Gastrocnemius medialis (tissue), 4 donors: ENCODE data around the gene NFIA. TPM values are rescaled to one million over a fixed set of nuclear protein-coding genes. Genes with fewer than 3 reads are reported as not detected.

Experiments used
- ATAC-seq, 2 donors: fragments of 150-250 bp; one replicate each; pipeline ENCODE4 v1.9.1; 2016
- DNase-seq, 2 donors: peaks; one replicate each; pipeline ENCODE4 v3.0.0-alpha.2; 2019
- H3K27ac ChIP-seq, 4 donors: fragments of 200-600 bp; sonication (generic); 1 replicate in 1 of 4; 2 replicates in 3 of 4; pipeline ENCODE4 v1.5.1; 2016 to 2018; ENCODE audit warnings: mild to moderate bottlenecking in 2 of 4, moderate library complexity in 1 of 4
- H3K27me3 ChIP-seq, 3 donors: fragments of 200-600 bp; sonication (generic) in 2 of 3; 1 replicate in 1 of 3; 2 replicates in 2 of 3; pipeline versions ENCODE4 v1.5.1 to v1.6.0; 2016 to 2019; ENCODE audit warnings: mild to moderate bottlenecking in 1 of 3, moderate library complexity in 1 of 3
- H3K36me3 ChIP-seq, 2 donors: fragments of 200-600 bp; sonication (generic) in 1 of 2; one replicate each; pipeline ENCODE4 v1.5.1; 2017 to 2018
- H3K4me1 ChIP-seq, 2 donors: fragments of 200-600 bp; sonication (generic) in 1 of 2; one replicate each; pipeline ENCODE4 v1.5.1; 2016 to 2017; ENCODE audit warnings: mild to moderate bottlenecking in 2 of 2
- H3K4me3 ChIP-seq, 4 donors: fragments of 200-600 bp; sonication (generic) in 3 of 4; 1 replicate in 1 of 4; 2 replicates in 3 of 4; pipeline ENCODE4 v1.5.1; 2016 to 2019; ENCODE audit warnings: mild to moderate bottlenecking in 2 of 4
- H3K9me3 ChIP-seq, 3 donors: fragments of 200-600 bp; sonication (generic) in 2 of 3; 1 replicate in 1 of 3; 2 replicates in 2 of 3; pipeline ENCODE4 v1.5.1; 2016 to 2019
- POLR2A ChIP-seq, 2 donors: fragments of 450-650 bp; IDR thresholded peaks; one replicate each; pipeline ENCODE4 v1.6.1; 2017; ENCODE audit warnings: antibody characterized with exemption in 2 of 2, mild to moderate bottlenecking in 2 of 2, moderate library complexity in 2 of 2
- in situ Hi-C, 4 donors: fragments of 200-750 bp; cut with MboI; loops; one replicate each; pipeline versions ENCODE4 v1.15.0 to v1.8.0; 2017; ENCODE audit warnings: low sequenced_read_pairs in 4 of 4
- intact Hi-C: fragments of 100-400 bp; cut with DNase I; formaldehyde crosslinking; loops from one replicate; pipeline ENCODE4 v1.15.1; 2023; ENCODE audit warnings: low total_unique reads
- total RNA-seq, 4 donors: library from RNA; depleted of rRNA; stranded (reverse); fragments of >200 nt; gene quantifications; one replicate each; pipeline versions ENCODE4 v1.1.0 to v1.2.3, GENCODE V29; 2016
- TF ChIP-seq, protein P1 (sequence below), 5 experiments: fragments of 450-650 bp in 3 of 5; fragments of 200-600 bp in 2 of 5; sonication (generic) in 2 of 5; IDR thresholded peaks in 4 of 5; conservative IDR thresholded peaks in 1 of 5; 1 replicate in 4 of 5; 2 replicates in 1 of 5; pipeline ENCODE4 v1.5.1; 2016 to 2019; ENCODE audit warnings: antibody characterized with exemption in 5 of 5, mild to moderate bottlenecking in 3 of 5, moderate library complexity in 3 of 5

Gene NFIA
- total RNA-seq, 4 donors from 2014 or later, result 12.9 to 27.0 (median 26.6) TPM

DNA sequence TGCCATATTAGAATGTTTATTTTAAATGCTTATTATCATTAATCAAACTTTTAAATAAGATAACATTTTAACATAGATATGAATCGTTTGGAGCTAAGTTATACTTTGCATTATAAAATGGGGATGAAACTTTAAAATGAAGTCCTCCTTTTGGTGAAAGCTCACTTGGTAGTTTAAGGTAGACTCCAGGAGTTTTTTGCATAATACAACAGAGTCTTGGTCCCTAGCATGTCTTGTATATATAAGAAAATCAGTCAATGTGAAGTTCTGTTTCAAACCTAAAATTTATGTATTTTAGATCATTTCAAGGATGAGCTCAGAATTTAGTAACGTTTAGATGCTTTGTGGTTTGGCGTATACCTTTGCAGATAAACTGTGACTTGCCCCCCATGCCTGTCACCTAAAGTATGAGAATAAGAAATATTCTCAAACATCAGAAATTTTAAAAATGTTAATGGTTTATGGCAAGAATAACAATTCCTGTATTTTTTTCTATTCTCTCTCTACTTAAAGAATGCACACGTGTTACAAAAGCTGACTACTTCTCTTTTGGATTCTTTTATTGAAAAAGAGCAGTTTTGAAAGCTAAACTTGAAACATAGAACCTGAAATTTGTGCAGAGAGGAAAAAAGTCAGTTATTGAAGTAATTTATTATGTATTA, 3.8 kb downstream of the NFIA start:
- DNase-seq (no peak), ATAC-seq (no peak)
- H3K27ac ChIP-seq, result peak overlapping the region; percentile 90 to 96 (median 95)
- in situ Hi-C loops, result loop anchor here in 2 of 4 donors (10.0 kb wide), 2 partner anchors 99 to 249 kb away; no protein-coding TSS in a partner anchor
- H3K4me3 ChIP-seq, result peak overlapping the region; percentile 75 to 88 (median 80)
- H3K4me1 ChIP-seq, result peaks cover 48 to 50% of the 10 kb centered on the region in 2 donors
- intact Hi-C loops, result no loop called here
- H3K27me3 ChIP-seq, result no peaks in the 10 kb centered on the region
- no peaks in the 10 kb centered on the region for H3K9me3 ChIP-seq
- no peaks in the 10 kb centered on the region for H3K36me3 ChIP-seq
- no peak for TF ChIP-seq POLR2A (IDR thresholded peaks at IDR 0.05)
- TF ChIP-seq, protein P1, sequence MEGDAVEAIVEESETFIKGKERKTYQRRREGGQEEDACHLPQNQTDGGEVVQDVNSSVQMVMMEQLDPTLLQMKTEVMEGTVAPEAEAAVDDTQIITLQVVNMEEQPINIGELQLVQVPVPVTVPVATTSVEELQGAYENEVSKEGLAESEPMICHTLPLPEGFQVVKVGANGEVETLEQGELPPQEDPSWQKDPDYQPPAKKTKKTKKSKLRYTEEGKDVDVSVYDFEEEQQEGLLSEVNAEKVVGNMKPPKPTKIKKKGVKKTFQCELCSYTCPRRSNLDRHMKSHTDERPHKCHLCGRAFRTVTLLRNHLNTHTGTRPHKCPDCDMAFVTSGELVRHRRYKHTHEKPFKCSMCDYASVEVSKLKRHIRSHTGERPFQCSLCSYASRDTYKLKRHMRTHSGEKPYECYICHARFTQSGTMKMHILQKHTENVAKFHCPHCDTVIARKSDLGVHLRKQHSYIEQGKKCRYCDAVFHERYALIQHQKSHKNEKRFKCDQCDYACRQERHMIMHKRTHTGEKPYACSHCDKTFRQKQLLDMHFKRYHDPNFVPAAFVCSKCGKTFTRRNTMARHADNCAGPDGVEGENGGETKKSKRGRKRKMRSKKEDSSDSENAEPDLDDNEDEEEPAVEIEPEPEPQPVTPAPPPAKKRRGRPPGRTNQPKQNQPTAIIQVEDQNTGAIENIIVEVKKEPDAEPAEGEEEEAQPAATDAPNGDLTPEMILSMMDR (IDR thresholded peaks at IDR 0.05 in 4 of 5, conservative IDR thresholded peaks at IDR 0.05 in 1 of 5), result no peak

DNA sequence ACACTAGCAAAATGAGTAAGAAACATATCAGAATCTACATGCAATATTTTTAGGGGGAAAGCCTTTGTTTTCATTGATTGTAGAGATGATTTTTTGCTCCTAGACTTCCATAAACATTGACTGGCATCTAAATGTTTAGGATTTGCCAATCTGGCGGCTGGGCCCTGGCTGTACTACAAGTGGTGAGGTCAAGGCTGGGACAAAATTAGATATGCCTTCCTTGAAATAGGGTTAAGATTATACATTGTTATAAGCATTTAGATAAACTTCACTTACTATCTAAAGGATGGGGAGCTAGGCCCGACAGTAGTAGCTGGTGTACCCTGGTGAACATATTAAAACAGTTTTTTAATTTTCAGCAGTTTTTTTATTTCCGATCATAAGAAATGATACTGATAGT, 5.2 kb downstream of the NFIA start:
- no peaks in the 10 kb centered on the region for H3K27me3 ChIP-seq
- TF ChIP-seq, protein P1 (IDR thresholded peaks at IDR 0.05 in 4 of 5, conservative IDR thresholded peaks at IDR 0.05 in 1 of 5), result no peak
- TF ChIP-seq POLR2A (IDR thresholded peaks at IDR 0.05), result no peak
- peak overlapping the region; percentile 90 to 96 (median 95) for H3K27ac ChIP-seq
- H3K4me1 ChIP-seq, result peaks cover 59% of the 10 kb centered on the region in 2 donors
- H3K36me3 ChIP-seq, result no peaks in the 10 kb centered on the region
- H3K4me3 ChIP-seq, result peak overlapping the region; percentile 41 to 88 (median 80)
- in situ Hi-C loops (loop anchor here in 2 of 4 donors (10.0 kb wide), 2 partner anchors 97 to 247 kb away; no protein-coding TSS in a partner anchor), intact Hi-C loops (no loop called here)
- ATAC-seq (peak in 1 of 2 donors; percentile 43), DNase-seq (peak in 1 of 2 donors; percentile 72)
- H3K9me3 ChIP-seq, result no peaks in the 10 kb centered on the region

GRCh38 chr1:61088163-61088974, 6.0 kb downstream of the NFIA start:
- in situ Hi-C loops (loop anchor here in 2 of 4 donors (10.0 kb wide), 2 partner anchors 96 to 246 kb away; no protein-coding TSS in a partner anchor), intact Hi-C loops (no loop called here)
- H3K4me1 ChIP-seq, result peaks cover 65 to 67% of the 10 kb centered on the region in 2 donors
- DNase-seq, result no peak
- no peaks in the 10 kb centered on the region for H3K27me3 ChIP-seq
- no peak for ATAC-seq
- peak overlapping the region; percentile 41 to 88 (median 80) for H3K4me3 ChIP-seq
- no peaks in the 10 kb centered on the region for H3K9me3 ChIP-seq
- peak overlapping the region; percentile 90 to 96 (median 95) for H3K27ac ChIP-seq
- TF ChIP-seq POLR2A (IDR thresholded peaks at IDR 0.05), result no peak
- TF ChIP-seq, protein P1 (IDR thresholded peaks at IDR 0.05 in 4 of 5, conservative IDR thresholded peaks at IDR 0.05 in 1 of 5), result no peak
- H3K36me3 ChIP-seq, result no peaks in the 10 kb centered on the region

- DNase-seq (no peak), ATAC-seq (no peak)
- peak overlapping the region; percentile 41 to 88 (median 80) for H3K4me3 ChIP-seq
- H3K9me3 ChIP-seq, result no peaks in the 10 kb centered on the region
- TF ChIP-seq POLR2A (IDR thresholded peaks at IDR 0.05), result no peak
- TF ChIP-seq, protein P1 (IDR thresholded peaks at IDR 0.05 in 4 of 5, conservative IDR thresholded peaks at IDR 0.05 in 1 of 5), result no peak
- no peaks in the 10 kb centered on the region for H3K27me3 ChIP-seq
- in situ Hi-C loops, result loop anchor here in 2 of 4 donors (10.0 kb wide), 2 partner anchors 95 to 245 kb away; no protein-coding TSS in a partner anchor
- H3K36me3 ChIP-seq, result no peaks in the 10 kb centered on the region
- peaks cover 75 to 76% of the 10 kb centered on the region in 2 donors for H3K4me1 ChIP-seq
- peak overlapping the region; percentile 90 to 96 (median 95) for H3K27ac ChIP-seq
- intact Hi-C loops, result no loop called here
Observed at GRCh38 chr1:61089338-61089737, 7.0 kb downstream of the NFIA start.
